Caco-2 (cell line): Measurements from ENCODE around the gene ACSL5. TPM values are rescaled to one million over a fixed set of nuclear protein-coding genes. Genes with fewer than 3 reads are reported as not detected.

Experiments
- BruUV-seq: library from RNA; stranded (reverse); fragments of 400-500 nt; replicated peaks from 2 replicates; lab custom pipeline; 2021; lab: Mats Ljungman, UMichigan
- CTCF ChIA-PET: fragments of 300-600 bp; sonication (Branson Sonifier 250); formaldehyde crosslinking; loops from one replicate; lab custom pipeline; 2022; ENCODE audit warnings: antibody characterized with exemption; lab: Charles Lee
- POLR2A ChIA-PET: fragments of 300-600 bp; sonication (Branson Sonifier 250); formaldehyde crosslinking; loops from one replicate; lab custom pipeline; 2022; ENCODE audit warnings: antibody characterized with exemption; lab: Charles Lee
- DNase-seq, 2 experiments: peaks; one replicate each; pipeline versions ENCODE4 v3.0.0 to v3.0.0-alpha.2; 2020 to 2022
- H3K27me3 ChIP-seq: replicated peaks from 2 replicates; pipeline ENCODE4 v1.6.0; 2011; ENCODE audit warnings: low read length; ENCODE audit not compliant: control insufficient read depth, insufficient read depth
- H3K36me3 ChIP-seq: 2 replicates; pipeline ENCODE4 v1.5.1; 2011; ENCODE audit warnings: low read length; ENCODE audit not compliant: control insufficient read depth, insufficient read depth
- H3K4me1 ChIP-seq: fragments of 250-450 bp; sonication (Bioruptor Pico); 2 replicates; pipeline ENCODE4 v1.5.1; 2020; ENCODE audit warnings: mild to moderate bottlenecking
- H3K4me3 ChIP-seq: 2 replicates; pipeline ENCODE4 v1.5.1; 2011; ENCODE audit warnings: low read depth, mild to moderate bottlenecking, control low read depth, low read length
- H3K9me3 ChIP-seq: fragments of 250-450 bp; sonication (Bioruptor Pico); 2 replicates; pipeline ENCODE4 v1.5.1; 2020; ENCODE audit warnings: mild to moderate bottlenecking, moderate library complexity
- H3K27ac Mint-ChIP-seq: one replicate; pipeline ENCODE4 v1.8.0; 2022; ENCODE audit warnings: mixed read lengths; ENCODE audit not compliant: unreplicated experiment
- H3K27me3 Mint-ChIP-seq: one replicate; pipeline ENCODE4 v1.8.0; 2022; ENCODE audit warnings: mixed read lengths; ENCODE audit not compliant: insufficient read depth, unreplicated experiment
- H3K36me3 Mint-ChIP-seq: one replicate; pipeline ENCODE4 v1.8.0; 2022; ENCODE audit warnings: mild to moderate bottlenecking, mixed read lengths; ENCODE audit not compliant: insufficient read depth, unreplicated experiment
- H3K4me1 Mint-ChIP-seq: one replicate; pipeline ENCODE4 v1.8.0; 2022; ENCODE audit warnings: low read depth, mixed read lengths; ENCODE audit not compliant: unreplicated experiment
- H3K4me3 Mint-ChIP-seq: one replicate; pipeline ENCODE4 v1.8.0; 2022; ENCODE audit warnings: mild to moderate bottlenecking, moderate library complexity, mixed read lengths; ENCODE audit not compliant: unreplicated experiment
- H3K9me3 Mint-ChIP-seq: one replicate; pipeline ENCODE4 v1.8.0; 2022; ENCODE audit warnings: mixed read lengths; ENCODE audit not compliant: unreplicated experiment
- intact Hi-C: fragments of 100-400 bp; cut with micrococcal nuclease; formaldehyde crosslinking; loops from one replicate; pipeline ENCODE4 v1.10.0; 2022; ENCODE audit not compliant: unreplicated experiment
- total RNA-seq: library from RNA; stranded (reverse); gene quantifications from 2 replicates; pipeline ENCODE4 v1.2.3, GENCODE V29; 2022
- TF ChIP-seq, protein P1 (sequence below), 2 experiments: fragments of 200-600 bp in 1 of 2; IDR thresholded peaks; 1 replicate in 1 of 2; 2 replicates in 1 of 2; pipeline versions ENCODE4 v1.5.1 to v1.8.0; 2011 to 2022; ENCODE audit warnings: antibody characterized with exemption in 1 of 2, control low read depth in 1 of 2, inconsistent platforms in 1 of 2, low read depth in 1 of 2, low read length in 1 of 2, mild to moderate bottlenecking in 1 of 2, moderate library complexity in 1 of 2; ENCODE audit not compliant: insufficient read depth in 1 of 2, severe bottlenecking in 1 of 2, unreplicated experiment in 1 of 2

ACSL5 gene
- total RNA-seq, 1 experiment from 2014 or later, result 46.6 TPM

DNA sequence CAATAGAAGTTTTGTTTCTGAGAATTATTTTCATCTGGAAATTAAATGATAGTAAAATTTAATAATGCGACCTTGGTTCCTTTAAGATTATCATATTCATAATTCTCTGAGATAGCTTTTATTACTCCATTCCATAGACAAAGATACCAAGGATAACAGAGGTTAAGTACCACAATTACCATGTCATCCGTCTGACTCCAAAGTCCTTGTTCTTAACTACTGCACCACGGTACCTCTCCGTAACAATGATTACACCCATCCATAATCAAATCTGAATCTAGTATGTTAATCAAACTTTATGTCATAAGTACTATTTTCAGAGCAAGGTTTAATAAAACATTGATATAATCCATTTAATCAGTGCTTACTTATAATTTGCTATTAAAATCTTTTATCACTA is 64.4 kb downstream of the ACSL5 start:
- peaks cover 31% of the 10 kb centered on the region for H3K36me3 Mint-ChIP-seq
- no peaks in the 10 kb centered on the region for H3K4me1 Mint-ChIP-seq
- H3K9me3 Mint-ChIP-seq, result no peaks in the 10 kb centered on the region
- H3K27ac Mint-ChIP-seq, result no peak overlapping the region
- no peak overlapping the region for H3K4me3 Mint-ChIP-seq
- ChIA-PET CTCF (no interaction called here), POLR2A (no interaction called here)
- no peak for DNase-seq
- TF ChIP-seq, protein P1, sequence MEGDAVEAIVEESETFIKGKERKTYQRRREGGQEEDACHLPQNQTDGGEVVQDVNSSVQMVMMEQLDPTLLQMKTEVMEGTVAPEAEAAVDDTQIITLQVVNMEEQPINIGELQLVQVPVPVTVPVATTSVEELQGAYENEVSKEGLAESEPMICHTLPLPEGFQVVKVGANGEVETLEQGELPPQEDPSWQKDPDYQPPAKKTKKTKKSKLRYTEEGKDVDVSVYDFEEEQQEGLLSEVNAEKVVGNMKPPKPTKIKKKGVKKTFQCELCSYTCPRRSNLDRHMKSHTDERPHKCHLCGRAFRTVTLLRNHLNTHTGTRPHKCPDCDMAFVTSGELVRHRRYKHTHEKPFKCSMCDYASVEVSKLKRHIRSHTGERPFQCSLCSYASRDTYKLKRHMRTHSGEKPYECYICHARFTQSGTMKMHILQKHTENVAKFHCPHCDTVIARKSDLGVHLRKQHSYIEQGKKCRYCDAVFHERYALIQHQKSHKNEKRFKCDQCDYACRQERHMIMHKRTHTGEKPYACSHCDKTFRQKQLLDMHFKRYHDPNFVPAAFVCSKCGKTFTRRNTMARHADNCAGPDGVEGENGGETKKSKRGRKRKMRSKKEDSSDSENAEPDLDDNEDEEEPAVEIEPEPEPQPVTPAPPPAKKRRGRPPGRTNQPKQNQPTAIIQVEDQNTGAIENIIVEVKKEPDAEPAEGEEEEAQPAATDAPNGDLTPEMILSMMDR (IDR thresholded peaks at IDR 0.05; ENCODE audit: insufficient read depth in 1 of 2, low read depth in 1 of 2, low read length in 1 of 2, severe bottlenecking in 1 of 2, unreplicated experiment in 1 of 2), result no peak
- H3K9me3 ChIP-seq, result no peaks in the 10 kb centered on the region
- H3K27me3 ChIP-seq, result no peaks in the 10 kb centered on the region
- BruUV-seq, result no TSS peak
- no peak overlapping the region for H3K4me3 ChIP-seq
- no peaks in the 10 kb centered on the region; the same call in 1 of the 2 replicates for H3K36me3 ChIP-seq
- intact Hi-C loops, result loop anchor here (10.0 kb wide), 2 partner anchors 294 to 684 kb away; no protein-coding TSS in a partner anchor
- H3K4me1 ChIP-seq, result no peaks in the 10 kb centered on the region
- H3K27me3 Mint-ChIP-seq, result no peaks in the 10 kb centered on the region

DNA sequence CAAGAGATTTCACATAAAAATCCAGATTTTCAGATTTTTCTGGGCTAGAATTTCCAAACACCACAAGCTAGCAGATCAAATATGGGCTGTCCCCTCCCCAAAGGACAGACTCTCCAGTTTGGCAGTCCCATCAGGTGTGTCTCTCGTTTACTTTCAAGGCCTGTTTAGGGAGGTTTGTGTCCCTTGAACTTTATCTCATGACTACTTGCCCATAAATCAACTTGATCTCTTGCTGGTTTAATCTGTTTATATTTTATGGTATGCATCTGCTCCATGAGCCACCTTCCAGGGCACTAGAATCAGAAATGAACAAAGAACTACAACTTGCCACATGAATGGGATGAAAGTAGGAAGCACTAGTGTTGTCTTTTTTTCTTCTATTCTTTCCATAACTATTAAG is 67.6 kb downstream of the ACSL5 start:
- Mint-ChIP-seq H3K4me1 (no peaks in the 10 kb centered on the region), H3K36me3 (peaks cover 27% of the 10 kb centered on the region), H3K4me3 (no peak overlapping the region), H3K27me3 (no peaks in the 10 kb centered on the region), H3K27ac (no peak overlapping the region), H3K9me3 (no peaks in the 10 kb centered on the region)
- TF ChIP-seq, protein P1 (IDR thresholded peaks at IDR 0.05; ENCODE audit: insufficient read depth in 1 of 2, low read depth in 1 of 2, low read length in 1 of 2, severe bottlenecking in 1 of 2, unreplicated experiment in 1 of 2), result no peak
- no TSS peak for BruUV-seq
- Histone ChIP-seq H3K4me1 (peaks cover 7% of the 10 kb centered on the region; the same call in 1 of the 2 replicates), H3K27me3 (no peaks in the 10 kb centered on the region), H3K9me3 (no peaks in the 10 kb centered on the region), H3K36me3 (no peaks in the 10 kb centered on the region; the same call in 1 of the 2 replicates), H3K4me3 (no peak overlapping the region)
- CTCF ChIA-PET, result no interaction called here
- POLR2A ChIA-PET, result no interaction called here
- intact Hi-C loops, result no loop called here
- no peak for DNase-seq

DNA sequence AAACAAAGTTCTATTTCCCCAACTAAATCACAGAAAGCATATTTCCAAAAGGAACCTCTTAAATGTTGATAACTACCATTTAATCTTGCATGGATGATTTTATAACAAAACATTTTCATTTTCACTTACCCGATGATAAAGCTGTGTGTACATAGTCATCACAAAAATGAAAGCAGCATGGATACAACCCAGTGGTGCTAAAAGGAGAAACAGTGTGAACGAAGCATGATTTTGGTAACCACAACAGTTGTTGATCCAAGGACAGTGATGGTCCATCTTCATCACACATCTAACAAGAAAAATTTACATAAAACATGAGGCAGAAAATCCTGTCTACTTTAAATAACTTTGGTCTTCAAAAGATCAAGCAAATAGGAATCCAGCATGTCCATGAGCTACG is 68.1 kb downstream of the ACSL5 start:
- Histone ChIP-seq H3K27me3 (no peaks in the 10 kb centered on the region), H3K36me3 (no peaks in the 10 kb centered on the region; the same call in 1 of the 2 replicates), H3K4me3 (no peak overlapping the region), H3K9me3 (no peaks in the 10 kb centered on the region), H3K4me1 (peaks cover 7% of the 10 kb centered on the region; the same call in 1 of the 2 replicates)
- Mint-ChIP-seq H3K4me3 (no peak overlapping the region), H3K9me3 (no peaks in the 10 kb centered on the region), H3K4me1 (no peaks in the 10 kb centered on the region), H3K27ac (no peak overlapping the region), H3K27me3 (no peaks in the 10 kb centered on the region), H3K36me3 (peaks cover 32% of the 10 kb centered on the region)
- POLR2A ChIA-PET, result no interaction called here
- no peak for DNase-seq
- TF ChIP-seq, protein P1 (IDR thresholded peaks at IDR 0.05; ENCODE audit: insufficient read depth in 1 of 2, low read depth in 1 of 2, low read length in 1 of 2, severe bottlenecking in 1 of 2, unreplicated experiment in 1 of 2), result no peak
- CTCF ChIA-PET, result no interaction called here
- intact Hi-C loops, result no loop called here
- no TSS peak for BruUV-seq
